Lung microvascular endothelial cell (primary cell): ENCODE data around the gene MAGI1. TPM values are rescaled to one million over a fixed set of nuclear protein-coding genes. Genes with fewer than 3 reads are reported as not detected.

ENCODE experiments used
- DNase-seq, 2 donors: peaks; one replicate each; pipeline versions ENCODE4 v3.0.0 to v3.0.0-alpha.2; 2010; ENCODE audit warnings: low read depth in 2 of 2
- total RNA-seq: library from RNA; depleted of rRNA; stranded (reverse); fragments of >200 nt; gene quantifications from 2 replicates; pipeline ENCODE4 v1.2.1, GENCODE V29; 2014

The MAGI1 gene
- total RNA-seq, 1 donor from 2014 or later: 76.4 TPM

DNA sequence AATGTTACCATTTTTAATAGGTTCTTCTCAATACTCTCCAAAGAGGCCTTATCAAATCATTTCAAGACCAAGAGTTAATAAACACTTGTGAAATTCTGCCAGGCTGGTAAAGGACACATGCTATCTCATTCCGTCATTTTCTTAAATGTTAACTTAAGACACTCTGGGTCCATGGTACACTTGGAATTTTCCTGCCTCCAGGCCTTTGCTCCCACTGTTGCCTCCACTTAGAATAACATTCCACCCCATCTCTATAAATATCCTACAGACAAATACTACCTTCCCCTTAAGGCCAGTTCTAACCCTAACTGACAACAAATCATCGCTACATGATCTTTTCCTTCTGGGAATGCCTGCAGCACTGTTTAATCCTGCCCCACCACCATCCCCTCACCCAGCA lies 24.1 kb downstream of the MAGI1 start:
- DNase-seq: no peak

DNA sequence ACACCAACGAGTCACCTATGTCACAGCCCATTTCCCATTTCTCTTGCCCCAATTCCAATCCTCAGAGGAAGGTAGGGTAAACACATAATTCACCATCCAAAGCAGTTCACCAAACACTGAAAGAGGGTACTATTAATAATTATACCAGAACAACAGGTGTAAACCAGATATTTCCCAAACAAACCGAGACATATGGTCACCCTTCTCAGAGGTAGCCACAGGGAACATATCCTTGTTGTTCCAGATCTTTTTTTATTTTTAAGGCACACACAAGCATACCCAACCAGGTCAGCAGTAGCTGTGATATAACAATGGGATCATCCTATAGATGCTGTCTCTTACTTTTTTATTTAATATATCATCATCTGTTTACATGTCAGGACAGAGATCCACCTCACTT lies 24.7 kb downstream of the MAGI1 start:
- no peak for DNase-seq

DNA sequence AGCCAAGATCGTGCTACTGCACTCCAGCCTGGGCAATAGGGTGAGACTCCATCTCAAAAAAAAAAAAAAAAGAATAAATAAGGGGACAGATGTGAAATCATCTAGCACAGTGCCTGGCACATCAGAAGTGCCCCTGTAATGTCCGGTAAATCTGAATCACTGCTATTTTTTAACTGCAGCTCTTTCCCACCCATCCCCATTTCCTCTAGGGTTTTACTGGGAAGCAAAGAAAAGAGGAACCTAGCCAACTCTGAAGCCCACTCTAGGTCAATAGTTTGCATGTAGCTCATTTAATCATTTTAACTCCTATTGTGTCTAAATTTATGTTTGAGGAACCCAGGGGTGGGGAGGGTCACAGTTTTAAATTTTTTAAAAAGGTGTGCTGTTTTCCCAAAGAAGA lies 26.0 kb downstream of the MAGI1 start:
- peak in 1 of 2 donors; percentile 71 for DNase-seq

DNA sequence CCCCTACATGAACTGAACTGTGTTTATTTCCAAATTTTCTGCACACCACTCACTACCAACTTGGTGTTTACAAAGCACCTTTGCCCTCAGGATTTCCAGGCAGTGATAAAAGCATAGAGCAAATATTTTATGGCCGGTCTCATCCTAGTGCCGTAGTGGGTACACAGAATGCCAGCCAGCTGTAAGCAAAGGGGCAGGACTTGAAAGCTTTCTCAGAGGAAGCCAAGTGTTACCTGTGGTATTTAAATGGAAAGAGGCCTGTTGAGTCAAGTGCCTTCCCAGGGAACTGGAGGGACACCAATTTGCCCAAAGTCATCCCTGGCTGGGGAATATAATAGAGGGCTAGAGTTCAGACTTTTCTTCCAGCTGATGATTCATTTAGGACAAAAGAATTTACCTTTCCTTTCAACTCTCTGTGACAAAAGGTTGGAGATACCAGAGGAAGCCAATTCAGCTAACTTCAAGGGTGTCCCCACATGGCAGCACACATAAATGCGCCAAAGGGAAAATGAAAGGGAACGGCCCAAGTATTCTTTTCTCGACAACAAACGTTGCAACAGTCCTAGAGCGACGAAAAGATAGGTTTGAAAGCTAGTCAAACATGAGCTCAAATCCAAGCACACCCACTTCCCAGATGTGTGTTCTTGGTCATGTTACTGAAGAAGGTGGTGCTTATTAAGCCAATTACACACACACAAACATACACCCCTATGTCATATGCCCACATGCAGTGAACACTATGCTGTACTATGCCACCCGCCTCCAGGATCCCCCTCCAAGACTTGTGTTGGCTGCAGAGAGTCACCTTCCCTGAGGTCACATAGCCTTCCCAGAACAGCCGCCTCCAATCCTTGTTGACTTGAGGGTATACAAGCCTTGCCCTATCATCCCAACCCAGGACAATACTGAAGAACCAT lies 27.7 kb downstream of the MAGI1 start:
- DNase-seq: peak in 1 of 2 donors; percentile 66

DNA sequence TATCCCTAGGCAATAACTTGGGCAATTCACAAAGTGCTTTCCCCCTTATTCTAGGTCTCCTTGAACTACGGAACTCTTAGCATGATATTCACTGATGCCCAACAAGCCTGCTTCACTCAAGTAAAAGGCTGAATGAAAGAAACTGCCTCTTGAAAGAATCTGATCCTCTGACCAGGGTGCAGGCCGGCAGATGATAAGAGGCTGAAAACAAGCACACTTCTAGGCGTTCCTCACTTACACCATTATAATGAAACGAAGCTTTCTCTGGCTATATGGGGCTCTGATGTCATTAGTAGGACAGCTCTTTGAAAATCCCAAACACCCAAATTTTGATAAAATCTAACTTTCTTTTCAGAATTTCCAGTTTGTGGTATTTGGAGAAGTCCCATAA lies 28.4 kb downstream of the MAGI1 start:
- no peak for DNase-seq

DNA sequence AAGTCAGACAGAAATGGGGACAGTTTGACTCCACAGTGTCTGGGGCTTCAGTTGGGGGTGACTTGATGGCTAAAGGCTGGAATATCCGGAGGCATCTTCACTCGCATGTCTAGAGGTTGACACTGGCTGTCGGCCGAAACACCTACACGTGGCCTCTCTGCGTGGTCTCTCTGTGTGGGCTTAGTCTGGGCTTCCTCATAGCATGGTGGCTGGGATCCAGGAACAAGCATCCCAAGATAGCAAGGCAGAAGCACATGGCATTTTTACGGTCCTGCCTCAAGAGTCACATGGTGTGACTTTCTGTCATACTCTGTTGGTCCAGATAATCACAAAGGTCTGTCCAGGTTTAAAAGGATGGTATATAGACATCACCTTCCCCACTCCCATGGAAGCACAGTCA lies 34.5 kb downstream of the MAGI1 start:
- no peak for DNase-seq

DNA sequence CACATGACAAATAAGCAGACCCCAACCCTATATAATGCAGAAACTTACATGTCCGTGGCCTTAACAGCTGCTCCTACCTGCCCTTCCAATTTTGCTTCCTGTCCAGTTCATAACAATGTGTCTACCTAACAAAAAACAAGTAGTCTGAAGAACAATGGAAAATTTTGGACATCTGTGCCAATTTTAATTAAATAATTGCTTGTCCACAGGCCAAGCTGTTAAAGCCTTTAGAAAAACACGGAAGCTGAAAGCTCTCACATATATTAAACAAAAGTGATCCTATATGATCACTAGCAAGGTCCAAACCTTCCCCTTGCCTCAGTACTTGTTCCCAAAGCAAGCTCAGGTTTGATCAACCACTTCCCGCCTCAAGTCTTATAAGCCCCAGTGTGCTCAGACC lies 37.1 kb downstream of the MAGI1 start:
- DNase-seq: peak; percentile 34 to 76

DNA sequence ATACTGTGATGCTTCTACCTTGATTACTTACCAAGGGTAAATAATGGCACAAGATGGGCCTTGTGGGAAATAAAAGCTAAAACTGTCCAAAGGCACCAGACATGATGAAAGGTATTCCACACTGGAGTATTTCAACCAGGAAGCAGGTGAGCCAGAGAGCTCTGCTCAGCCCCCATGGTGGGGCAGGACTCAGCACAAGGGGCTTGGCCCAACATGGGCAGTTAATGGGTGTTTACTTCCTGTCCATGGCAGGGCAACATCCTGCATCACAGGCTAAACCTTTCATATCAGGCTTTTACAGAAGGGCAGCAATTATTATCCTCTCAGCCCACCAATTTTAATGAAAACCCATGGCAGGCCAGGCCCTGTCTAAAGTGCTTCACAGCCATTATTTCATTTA lies 38.2 kb downstream of the MAGI1 start:
- DNase-seq: peak in 1 of 2 donors; percentile 52

DNA sequence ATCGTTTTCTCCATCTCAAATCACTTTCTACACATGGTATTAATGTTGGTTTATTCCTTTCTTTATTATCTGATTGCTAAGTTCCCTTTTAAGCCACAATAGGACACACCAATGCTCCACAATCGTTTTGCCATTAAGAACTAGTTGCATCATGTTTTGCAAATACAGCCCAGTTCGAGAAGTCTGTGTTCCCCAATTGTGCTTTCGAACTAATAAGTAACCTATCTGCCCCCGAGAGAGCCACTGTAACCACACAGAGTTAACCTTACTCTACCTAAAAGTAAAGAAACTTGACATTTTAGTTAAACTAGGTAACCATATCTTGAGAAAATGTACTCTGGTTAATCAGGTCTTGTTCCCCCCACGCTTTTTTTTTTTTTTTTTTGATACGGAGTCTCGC lies 39.1 kb downstream of the MAGI1 start:
- DNase-seq: no peak

DNA sequence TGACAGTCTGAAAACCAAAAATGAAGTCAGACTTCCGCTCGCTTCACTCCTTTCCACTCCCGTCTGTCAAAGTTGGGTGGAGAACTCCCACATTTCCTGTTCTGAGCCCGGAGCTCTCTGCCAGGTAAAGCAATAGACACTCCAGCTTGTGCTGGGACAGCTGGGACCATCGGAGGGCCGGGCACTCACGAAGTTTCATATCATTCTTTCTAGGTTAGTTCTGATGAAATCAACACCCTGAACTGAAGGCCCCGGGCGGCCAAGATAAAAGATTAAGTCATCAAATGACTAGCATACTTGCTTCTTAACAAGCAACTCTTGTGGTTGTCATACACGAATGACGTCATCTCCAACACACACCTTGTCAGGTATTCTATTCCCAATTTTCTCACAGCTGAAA lies 42.1 kb downstream of the MAGI1 start:
- DNase-seq: peak; percentile 16 to 54

DNA sequence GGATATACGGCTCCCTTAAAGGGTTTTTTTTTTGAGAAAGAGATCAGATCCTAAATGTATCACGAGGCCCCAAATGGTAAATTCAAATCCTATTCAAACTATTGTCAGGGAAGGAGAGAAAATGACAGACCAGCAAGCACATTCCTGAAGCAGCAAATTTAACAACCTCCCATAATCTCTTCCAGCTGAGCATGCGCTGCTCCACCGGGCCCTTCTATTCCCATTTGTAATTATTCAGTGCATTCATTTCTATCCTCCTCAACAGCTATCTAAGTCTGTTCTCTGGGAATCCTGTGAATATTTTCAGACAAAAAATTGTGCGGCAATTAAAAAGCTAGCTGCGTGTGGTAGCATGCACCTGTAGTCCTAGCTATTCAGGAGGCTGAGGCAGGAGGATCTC lies 43.2 kb downstream of the MAGI1 start:
- no peak for DNase-seq

DNA sequence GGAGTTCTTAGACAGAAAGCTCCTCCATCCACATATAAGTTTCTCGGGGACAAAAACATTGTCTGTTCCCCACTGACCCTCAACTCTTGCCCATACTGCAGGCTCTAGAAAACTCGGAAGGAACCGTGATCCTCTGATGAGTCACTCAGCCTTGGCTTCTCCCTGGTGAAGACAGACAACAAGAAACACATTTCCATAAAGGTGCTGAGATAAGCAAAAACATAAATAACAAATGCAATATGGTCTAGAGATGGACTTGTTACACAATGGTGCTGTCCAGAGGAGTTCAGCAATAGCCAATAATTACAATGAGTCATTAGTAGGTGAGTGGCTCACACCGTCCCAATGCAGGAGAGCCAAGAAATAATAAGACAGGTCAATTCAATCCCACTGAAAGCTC lies 43.7 kb downstream of the MAGI1 start:
- peak; percentile 48 to 74 for DNase-seq

DNA sequence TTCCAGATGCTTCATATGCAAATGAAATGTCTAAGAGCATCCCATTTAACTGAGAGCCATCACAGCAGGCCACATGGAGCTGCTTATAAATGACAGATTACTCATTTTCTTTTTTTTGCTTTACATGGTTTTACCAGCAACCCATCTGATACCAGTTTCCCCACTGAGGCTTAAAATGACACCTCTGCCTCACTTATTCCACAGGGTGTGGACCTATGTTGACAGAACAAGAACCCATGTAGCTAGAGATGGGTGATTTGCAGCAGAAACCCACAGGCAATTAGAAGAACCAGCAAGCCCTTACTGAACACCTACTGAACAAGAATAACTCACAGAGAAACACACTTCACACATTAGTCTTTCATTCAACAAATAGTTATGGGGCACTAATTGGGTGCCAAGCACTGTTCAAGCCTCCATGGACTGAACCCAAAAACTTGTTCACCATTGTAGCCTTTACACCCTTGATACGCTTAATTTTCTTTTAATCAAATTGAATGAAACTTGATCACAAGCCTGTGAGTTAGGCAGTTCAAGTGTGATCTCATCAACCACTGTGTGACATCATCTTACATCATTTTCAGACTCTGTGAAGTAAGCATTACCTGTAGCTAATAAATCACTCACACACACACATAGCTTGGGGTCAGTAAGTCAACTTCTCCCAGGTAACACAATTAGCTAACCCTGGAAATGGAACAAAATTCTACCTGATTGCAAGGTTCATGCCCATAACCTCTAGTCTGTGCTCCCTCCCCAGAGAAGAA lies 45.4 kb downstream of the MAGI1 start:
- DNase-seq: no peak

DNA sequence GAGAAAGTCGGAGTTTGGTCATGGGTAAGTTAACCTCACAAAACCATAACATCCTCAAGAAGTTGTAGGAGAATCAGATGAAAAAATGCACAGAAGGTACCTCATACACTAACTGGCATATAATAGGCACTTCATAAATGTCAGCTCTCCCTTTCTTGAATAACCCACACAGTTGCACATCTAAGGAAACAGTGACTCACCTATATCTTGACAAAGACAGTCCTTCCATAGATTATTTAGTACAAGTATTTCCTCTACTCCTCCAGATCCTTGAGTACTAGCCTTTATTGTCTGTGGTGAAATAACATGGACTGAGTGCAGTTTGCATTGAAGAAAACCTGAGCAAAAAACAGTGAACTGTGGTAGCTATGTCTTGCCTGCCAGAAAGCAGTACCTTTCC lies 46.6 kb downstream of the MAGI1 start:
- peak in 1 of 2 donors; percentile 57 for DNase-seq

DNA sequence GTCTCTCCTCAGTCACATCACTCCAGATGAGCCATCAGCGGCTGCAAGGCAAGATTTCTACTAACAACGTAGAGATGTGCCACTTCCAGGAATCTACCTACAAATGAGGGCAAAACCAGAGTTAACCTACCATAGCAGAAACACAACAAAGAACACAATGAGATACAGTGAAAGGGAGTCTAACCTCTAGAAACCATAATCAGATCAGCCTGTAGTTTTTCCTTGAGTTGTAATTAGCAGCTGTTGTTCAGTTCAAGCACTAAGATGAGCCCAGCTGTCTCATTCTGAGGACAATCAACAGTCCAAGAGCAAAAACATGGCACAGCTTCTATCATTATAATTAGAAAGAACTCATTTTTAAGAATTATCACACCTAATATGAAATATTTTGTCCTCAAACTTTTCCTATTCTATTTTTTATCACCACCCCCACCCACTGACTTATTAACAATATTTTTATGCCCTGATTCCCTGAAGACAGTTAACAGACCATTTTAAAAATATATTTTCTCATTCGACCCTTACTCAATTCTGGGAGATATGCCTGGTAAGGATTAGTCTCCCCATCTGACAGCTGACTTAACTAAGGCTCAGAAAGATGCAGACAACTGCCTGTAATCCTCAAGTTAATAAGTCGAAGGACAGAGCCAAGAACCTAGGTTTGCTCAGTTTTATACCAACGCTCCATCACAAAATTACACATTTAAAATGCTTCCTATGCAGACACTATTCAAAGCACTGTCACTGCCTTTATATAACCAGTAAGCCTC lies 50.1 kb downstream of the MAGI1 start:
- DNase-seq: no peak

DNA sequence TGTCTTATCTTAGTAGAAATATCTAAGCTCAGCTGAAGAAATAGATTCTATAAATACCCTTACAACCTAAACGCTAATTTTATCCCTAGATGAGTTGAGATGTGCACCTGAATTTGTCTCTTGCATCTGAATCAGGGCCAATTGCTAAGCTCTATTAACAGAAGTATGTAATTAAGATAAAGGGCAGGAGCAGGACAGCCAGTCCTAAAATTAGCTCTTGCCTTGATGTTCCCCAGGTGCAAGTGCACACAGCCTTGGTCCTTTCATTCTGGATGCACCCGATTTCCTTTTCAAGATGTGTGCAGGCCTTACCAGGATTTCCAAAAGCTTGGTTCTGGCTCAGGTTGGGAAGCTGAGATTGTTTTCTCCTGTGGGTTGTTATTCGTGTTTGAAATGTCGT lies 52.4 kb downstream of the MAGI1 start:
- DNase-seq: no peak

DNA sequence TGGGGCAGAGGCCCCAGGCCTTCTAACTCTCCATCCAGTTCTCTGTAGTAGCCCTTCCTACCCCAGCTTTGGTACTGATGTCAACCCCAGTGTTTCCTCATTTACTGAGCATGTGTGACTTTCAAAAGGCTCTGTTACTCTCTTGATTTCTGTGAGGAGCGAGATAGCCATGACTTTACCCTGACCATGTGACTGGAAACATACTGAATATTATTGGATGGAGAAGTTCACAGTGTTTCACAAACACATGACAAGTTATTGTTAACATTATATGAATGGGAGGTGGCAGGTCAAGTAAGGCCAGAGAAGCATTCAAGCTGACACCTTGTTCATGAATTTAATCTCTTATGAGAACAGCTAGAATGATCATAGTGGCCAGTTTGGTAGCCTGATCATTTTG lies 53.7 kb downstream of the MAGI1 start:
- no peak for DNase-seq

DNA sequence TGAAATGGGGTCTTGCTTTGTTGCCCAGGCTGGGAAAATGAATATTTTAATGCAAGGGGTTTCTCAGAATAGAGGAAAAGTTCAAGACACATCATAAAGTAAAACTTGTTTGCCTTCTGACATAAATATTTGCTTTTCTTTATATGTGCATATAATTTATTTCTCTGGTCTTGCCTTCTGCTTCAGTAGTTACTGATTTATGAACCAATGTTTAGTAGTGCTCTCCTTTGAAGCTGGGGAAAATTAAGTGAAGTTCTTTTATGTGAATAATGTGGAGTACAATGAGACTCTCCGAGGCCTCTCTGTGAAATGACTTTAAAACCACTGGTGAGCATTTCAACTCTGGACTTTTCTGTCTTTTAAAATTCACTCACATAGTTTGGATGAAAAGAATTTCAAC lies 55.6 kb downstream of the MAGI1 start:
- DNase-seq: no peak

DNA sequence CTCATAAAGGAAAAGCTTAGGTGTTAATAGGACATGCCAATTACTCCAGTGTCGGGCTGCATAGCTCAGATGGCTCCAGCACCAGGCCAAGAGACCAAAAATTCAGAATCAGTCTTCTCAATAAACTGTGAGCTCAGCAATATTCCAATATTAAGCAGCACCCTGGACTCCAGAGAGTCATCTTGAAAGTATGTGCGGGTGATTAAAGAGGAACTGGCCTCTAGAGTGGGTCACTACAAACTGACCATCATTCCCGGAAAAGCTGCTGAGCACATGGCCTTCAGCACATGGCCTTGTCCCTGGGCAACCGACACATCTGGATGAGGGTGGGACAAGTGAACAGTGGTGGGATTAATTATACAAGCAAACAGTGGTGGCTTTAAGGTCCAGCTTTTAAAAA lies 59.0 kb downstream of the MAGI1 start:
- peak in 1 of 2 donors; percentile 61 for DNase-seq

DNA sequence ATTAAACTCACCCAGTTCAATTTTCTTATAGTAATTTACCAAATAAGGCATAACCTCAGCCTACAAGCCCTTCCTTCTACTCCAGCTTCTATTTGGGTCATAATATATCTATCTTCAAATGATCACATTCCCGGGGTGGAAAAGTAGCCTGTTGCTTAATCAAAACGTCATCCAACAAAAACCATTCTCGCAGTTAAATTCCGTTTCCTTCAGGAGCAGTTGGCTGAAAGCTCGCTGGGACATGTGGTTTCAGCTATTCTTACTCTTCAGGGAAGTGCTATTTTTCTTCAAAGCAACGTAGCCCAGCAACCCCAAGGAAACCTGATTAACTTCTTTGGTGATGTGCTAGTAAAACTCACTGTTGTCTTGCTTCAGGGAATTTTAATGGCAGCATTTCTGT lies 59.6 kb downstream of the MAGI1 start:
- no peak for DNase-seq

DNA sequence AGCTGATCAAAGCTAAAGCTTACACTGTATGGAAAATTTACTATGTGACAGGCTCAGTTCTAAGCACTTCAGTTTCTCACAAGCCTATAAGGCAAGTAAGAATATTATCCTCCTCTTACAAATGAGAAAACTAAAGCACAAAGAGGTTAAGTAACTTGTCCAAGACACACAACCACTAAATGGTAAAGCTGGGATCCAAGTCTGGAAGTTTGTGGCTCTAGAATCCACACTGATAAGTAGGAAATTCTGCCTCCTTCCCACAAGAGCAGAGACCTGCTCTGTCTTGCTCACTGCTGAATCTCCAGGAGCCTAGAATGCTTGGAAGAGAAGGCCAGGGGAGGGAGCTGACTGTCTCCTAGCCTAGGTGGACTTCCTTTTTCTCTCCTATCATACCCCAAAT lies 60.6 kb downstream of the MAGI1 start:
- DNase-seq: no peak

DNA sequence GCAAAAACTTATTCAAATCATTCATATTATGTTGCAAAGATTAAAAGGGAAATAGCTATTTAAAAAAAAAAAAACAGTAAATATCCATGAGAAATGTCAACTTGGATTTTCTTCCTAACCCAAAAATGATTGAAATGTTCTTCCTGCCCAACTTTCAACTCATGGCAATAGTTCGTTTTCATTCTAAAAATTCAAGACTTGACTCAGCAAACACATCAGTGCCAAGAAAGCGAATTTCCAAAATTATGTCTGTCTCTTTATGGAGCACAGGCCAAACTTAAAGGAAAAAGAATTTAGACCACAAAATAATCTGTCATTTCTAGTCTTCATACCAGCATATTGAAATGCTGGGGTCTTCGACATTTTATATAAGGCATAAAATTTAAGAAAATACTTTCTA lies 63.7 kb downstream of the MAGI1 start:
- no peak for DNase-seq
